Stomach (tissue), 9 donors: ENCODE data around the gene ZNF574. TPM values are rescaled to one million over a fixed set of nuclear protein-coding genes. Genes with fewer than 3 reads are reported as not detected.

Experiments
- DNase-seq, 2 donors: peaks; one replicate each; pipeline versions ENCODE4 v3.0.0 to v3.0.0-alpha.2; 2013 to 2019
- H3K27ac ChIP-seq, 5 donors: fragments of 200-600 bp in 4 of 5; sonication (generic) in 4 of 5; one replicate each; pipeline ENCODE4 v1.5.1; 2013 to 2019; ENCODE audit warnings: mild to moderate bottlenecking in 1 of 5, moderate library complexity in 1 of 5
- H3K27me3 ChIP-seq, 3 donors: fragments of 200-600 bp; sonication (generic); one replicate each; pipeline ENCODE4 v1.5.1; 2017 to 2019; ENCODE audit warnings: mixed run types in 1 of 3
- H3K36me3 ChIP-seq, 4 donors: fragments of 200-600 bp; sonication (generic); 1 replicate in 3 of 4; 2 replicates in 1 of 4; pipeline ENCODE4 v1.5.1; 2016 to 2019
- H3K4me1 ChIP-seq, 4 donors: fragments of 200-600 bp; sonication (generic); one replicate each; pipeline ENCODE4 v1.5.1; 2016 to 2019
- H3K4me3 ChIP-seq, 4 donors: fragments of 200-600 bp; sonication (generic) in 3 of 4; one replicate each; pipeline ENCODE4 v1.5.1; 2016 to 2019; ENCODE audit warnings: mild to moderate bottlenecking in 1 of 4
- H3K9me3 ChIP-seq, 4 donors: fragments of 200-600 bp; sonication (generic); one replicate each; pipeline ENCODE4 v1.5.1; 2016 to 2019
- CTCF ChIP-seq, 7 experiments: fragments of 450-650 bp in 4 of 7; fragments of 200-600 bp in 3 of 7; sonication (generic) in 3 of 7; IDR thresholded peaks; one replicate each; pipeline ENCODE4 v1.5.1; 2016 to 2019; ENCODE audit warnings: antibody characterized with exemption in 7 of 7, control low read depth in 2 of 7, mild to moderate bottlenecking in 1 of 7
- EP300 ChIP-seq: sonication (generic); formaldehyde crosslinking; IDR thresholded peaks from one replicate; pipeline ENCODE4 v1.6.1; 2017; ENCODE audit warnings: antibody characterized with exemption
- POLR2A ChIP-seq, 4 donors: fragments of 450-650 bp; IDR thresholded peaks; one replicate each; pipeline ENCODE4 v1.6.1; 2016; ENCODE audit warnings: antibody characterized with exemption in 4 of 4, control low read depth in 2 of 4, mild to moderate bottlenecking in 1 of 4, moderate library complexity in 1 of 4
- POLR2AphosphoS5 ChIP-seq, 3 donors: sonication (generic); formaldehyde crosslinking; IDR thresholded peaks; one replicate each; pipeline ENCODE4 v1.6.1; 2016; ENCODE audit warnings: antibody characterized with exemption in 3 of 3
- WGBS, 5 donors: extraction: QIAGEN DNeasy Blood & Tissue Kit in 3 of 5; methylation state at CpG; one replicate each; pipeline versions ENCODE4 v1.1.5 to v1.1.7; 2013 to 2018; 5-methylcytosine and 5-hydroxymethylcytosine counted together
- intact Hi-C: fragments of 100-400 bp; cut with DNase I; formaldehyde crosslinking; loops from one replicate; pipeline ENCODE4 v1.15.1; 2023; ENCODE audit warnings: low total_unique reads
- polyA plus RNA-seq, 3 donors: library from polyadenylated mRNA; stranded (reverse); fragments of 200-250 nt; gene quantifications; one replicate each; pipeline ENCODE4 v1.2.3, GENCODE V29; 2013
- total RNA-seq, 5 donors: library from RNA; depleted of rRNA; stranded (reverse); fragments of >200 nt; gene quantifications; one replicate each; pipeline versions ENCODE4 v1.1.0 to v1.2.3, GENCODE V29; 2014 to 2016
- donor health status: healthy with polysubstance abuse.
- donor health status: Bipolar disorder and iron deficiency.
- donor health status: healthy.

ZNF574 gene
- total and polyA plus RNA-seq, 8 donors, result 4.6 to 17.0 (median 6.2) TPM

GRCh38 chr19:42093505-42093904 lies 17.5 kb downstream of the ZNF574 start:
- WGBS, 5 donors, result 34 to 68% (median 51%) methylated on average over 4 of the region's 4 CpGs
- Histone ChIP-seq H3K27ac (no peak overlapping the region), H3K27me3 (peaks cover 0 to 21% (median 15%) of the 10 kb centered on the region in 3 donors), H3K4me3 (no peak overlapping the region), H3K4me1 (peaks cover 0 to 33% (median 19%) of the 10 kb centered on the region in 4 donors), H3K36me3 (peaks cover 0 to 17% (median 2%) of the 10 kb centered on the region in 4 donors), H3K9me3 (no peaks in the 10 kb centered on the region)
- DNase-seq, result no peak
- TF ChIP-seq POLR2AphosphoS5 (IDR thresholded peaks at IDR 0.05) (no peak), POLR2A (IDR thresholded peaks at IDR 0.05) (no peak), EP300 (no peak), CTCF (IDR thresholded peaks at IDR 0.05) (no peak)
- intact Hi-C loops, result no loop called here

GRCh38 chr19:42093926-42094325 lies 18.0 kb downstream of the ZNF574 start:
- Histone ChIP-seq H3K4me1 (peaks cover 0 to 29% (median 17%) of the 10 kb centered on the region in 4 donors), H3K4me3 (no peak overlapping the region), H3K27me3 (peaks cover 0 to 21% (median 15%) of the 10 kb centered on the region in 3 donors), H3K9me3 (no peaks in the 10 kb centered on the region), H3K27ac (no peak overlapping the region), H3K36me3 (peaks cover 0 to 17% (median 2%) of the 10 kb centered on the region in 4 donors)
- TF ChIP-seq POLR2AphosphoS5 (IDR thresholded peaks at IDR 0.05) (no peak), EP300 (no peak), CTCF (IDR thresholded peaks at IDR 0.05) (no peak), POLR2A (IDR thresholded peaks at IDR 0.05) (no peak)
- DNase-seq, result no peak
- 43 to 60% (median 45%) methylated on average over 4 of the region's 4 CpGs for WGBS, 5 donors
- intact Hi-C loops, result no loop called here

- DNase-seq, result no peak
- H3K36me3 ChIP-seq, result peaks cover 0 to 17% (median 2%) of the 10 kb centered on the region in 4 donors
- peaks cover 0 to 21% (median 15%) of the 10 kb centered on the region in 3 donors for H3K27me3 ChIP-seq
- no peaks in the 10 kb centered on the region for H3K9me3 ChIP-seq
- peaks cover 0 to 22% (median 15%) of the 10 kb centered on the region in 4 donors for H3K4me1 ChIP-seq
- TF ChIP-seq EP300 (no peak), POLR2AphosphoS5 (IDR thresholded peaks at IDR 0.05) (no peak), CTCF (IDR thresholded peaks at IDR 0.05) (no peak), POLR2A (IDR thresholded peaks at IDR 0.05) (no peak)
- H3K27ac ChIP-seq, result no peak overlapping the region
- 81 to 92% (median 82%) methylated on average over 14 to 36 of the region's 36 CpGs for WGBS, 5 donors
- peak overlapping the region in 1 of 4 donors; percentile 25 for H3K4me3 ChIP-seq
- intact Hi-C loops, result no loop called here
These were observed 19.3 kb downstream of the ZNF574 start for GRCh38 chr19:42095142-42095813.

GRCh38 chr19:42095814-42096230 lies 19.9 kb downstream of the ZNF574 start:
- no peak for DNase-seq
- Histone ChIP-seq H3K36me3 (peaks cover 0 to 17% (median 2%) of the 10 kb centered on the region in 4 donors), H3K4me1 (peaks cover 0 to 22% (median 15%) of the 10 kb centered on the region in 4 donors), H3K27me3 (peaks cover 0 to 21% (median 15%) of the 10 kb centered on the region in 3 donors), H3K27ac (no peak overlapping the region), H3K4me3 (peak overlapping the region in 3 of 4 donors; percentile 14 to 25 (median 24)), H3K9me3 (no peaks in the 10 kb centered on the region)
- 15 to 45% (median 26%) methylated on average over 7 to 28 of the region's 28 CpGs for WGBS, 5 donors
- TF ChIP-seq CTCF (IDR thresholded peaks at IDR 0.05) (no peak), EP300 (no peak), POLR2AphosphoS5 (IDR thresholded peaks at IDR 0.05) (no peak), POLR2A (IDR thresholded peaks at IDR 0.05) (no peak)
- intact Hi-C loops, result no loop called here
